GM12872 (cell line): ENCODE measurements around the gene NT5E.

Source experiments
- CTCF ChIP-seq: IDR thresholded peaks from 3 replicates; pipeline ENCODE4 v1.5.1; 2011; ENCODE audit warnings: low read depth, mild to moderate bottlenecking, low read length, moderate library complexity; ENCODE audit not compliant: insufficient read depth

Gene NT5E

GRCh38 chr6:85422996-85423395 is 26.9 kb upstream of the NT5E start:
- no peak for TF ChIP-seq CTCF

- TF ChIP-seq CTCF: no peak
Observed at GRCh38 chr6:85424981-85425380, 24.9 kb upstream of the NT5E start.

- no peak for TF ChIP-seq CTCF
Observed at GRCh38 chr6:85425997-85426396, 23.9 kb upstream of the NT5E start.

GRCh38 chr6:85428486-85428885 is 21.4 kb upstream of the NT5E start:
- no peak for TF ChIP-seq CTCF

- TF ChIP-seq CTCF: no peak
Observed at GRCh38 chr6:85429346-85429745, 20.5 kb upstream of the NT5E start.

GRCh38 chr6:85431271-85431670 is 18.6 kb upstream of the NT5E start:
- no peak for TF ChIP-seq CTCF

- no peak for TF ChIP-seq CTCF
Observed at GRCh38 chr6:85432554-85432953, 17.3 kb upstream of the NT5E start.

GRCh38 chr6:85435851-85436250 is 14.0 kb upstream of the NT5E start:
- no peak for TF ChIP-seq CTCF
